ENCODE results near the gene FLT3. TPM values are rescaled to one million over a fixed set of nuclear protein-coding genes. Genes with fewer than 3 reads are reported as not detected.

The FLT3 gene
- polyA plus RNA-seq, 1 of the 3 experiments (the other 2 are of a cell fraction): not detected

DNA sequence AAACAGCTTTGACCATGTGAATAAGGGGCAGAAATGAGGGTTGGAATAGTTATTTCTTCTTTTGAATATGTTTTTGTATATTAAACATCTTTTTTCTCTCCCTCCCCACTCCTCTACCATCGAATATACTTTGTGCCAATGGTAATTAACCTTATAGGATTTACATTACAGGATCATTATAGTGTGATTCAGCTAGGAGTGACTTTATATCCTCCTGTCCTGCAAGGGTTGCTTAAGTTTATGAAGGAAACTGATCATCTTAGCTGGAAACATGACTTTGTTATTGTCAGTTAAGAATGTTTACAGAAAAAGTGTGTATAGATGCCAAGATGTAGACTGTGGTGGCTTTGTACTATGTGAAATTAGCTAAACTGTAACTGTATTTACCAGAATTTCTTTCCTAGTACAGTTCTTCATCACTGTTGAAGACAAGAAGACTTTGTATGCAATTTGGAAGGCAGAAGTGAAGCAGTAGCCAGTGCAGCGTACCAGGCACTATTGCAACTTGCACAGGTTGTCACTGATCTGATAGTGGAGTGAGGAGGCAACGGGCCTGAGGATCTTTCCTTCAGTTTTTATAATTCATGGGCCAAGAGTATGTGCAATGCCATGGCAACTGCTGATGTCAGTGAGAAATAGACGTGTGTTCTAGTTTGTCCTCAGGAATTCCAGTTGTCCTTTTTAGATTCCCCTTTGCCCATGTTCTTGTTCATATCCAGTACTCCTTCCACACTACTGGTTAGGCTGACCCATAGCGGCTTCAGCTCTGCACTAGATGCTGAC, 29.7 kb upstream of the FLT3 start:
- no peak overlapping the region for H3K9ac ChIP-seq
- H3K79me2 ChIP-seq (ENCODE audit: insufficient read depth): no peaks in the 10 kb centered on the region
- no peak overlapping the region for H2AFZ ChIP-seq (ENCODE audit: low read depth)
- no peaks in the 10 kb centered on the region for H4K20me1 ChIP-seq (ENCODE audit: insufficient read depth)
- CTCF ChIA-PET: no interaction called here
- DNase-seq: no peak
- TF ChIP-seq RFX5 (IDR thresholded peaks at IDR 0.05; ENCODE audit: low read length): peak; percentile 71; the same call in 1 of the 2 replicates
- no peak for TF ChIP-seq GABPA (IDR thresholded peaks at IDR 0.05; ENCODE audit: low read depth)
- no peaks in the 10 kb centered on the region for H3K27me3 ChIP-seq (ENCODE audit: insufficient read depth)
- H3K4me2 ChIP-seq: no peak overlapping the region
- H3K4me3 ChIP-seq (ENCODE audit: low read depth in 2 of 2, low read length in 1 of 2): no peak overlapping the region
- peaks cover 4% of the 10 kb centered on the region for H3F3A ChIP-seq (replicated peaks; ENCODE audit: insufficient read depth)
- POLR2A ChIA-PET: no interaction called here
- no peaks in the 10 kb centered on the region for H3K9me2 ChIP-seq
- no peaks in the 10 kb centered on the region for H3K9me3 ChIP-seq
- 27% methylated on average over 5 of the region's 5 CpGs for WGBS (ENCODE audit: low lambda C conversion rate)
- H3K36me3 ChIP-seq (replicated peaks in 1 of 2; ENCODE audit: control insufficient read depth in 1 of 2, insufficient read depth in 2 of 2, low read length in 1 of 2): no peaks in the 10 kb centered on the region
- H3K4me1 ChIP-seq (ENCODE audit: control insufficient read depth in 1 of 2, insufficient read depth in 2 of 2, low read depth in 1 of 2, low read length in 1 of 2): no peaks in the 10 kb centered on the region
- H3K27ac ChIP-seq (ENCODE audit: low read depth in 2 of 2, low read length in 1 of 2): no peak overlapping the region

DNA sequence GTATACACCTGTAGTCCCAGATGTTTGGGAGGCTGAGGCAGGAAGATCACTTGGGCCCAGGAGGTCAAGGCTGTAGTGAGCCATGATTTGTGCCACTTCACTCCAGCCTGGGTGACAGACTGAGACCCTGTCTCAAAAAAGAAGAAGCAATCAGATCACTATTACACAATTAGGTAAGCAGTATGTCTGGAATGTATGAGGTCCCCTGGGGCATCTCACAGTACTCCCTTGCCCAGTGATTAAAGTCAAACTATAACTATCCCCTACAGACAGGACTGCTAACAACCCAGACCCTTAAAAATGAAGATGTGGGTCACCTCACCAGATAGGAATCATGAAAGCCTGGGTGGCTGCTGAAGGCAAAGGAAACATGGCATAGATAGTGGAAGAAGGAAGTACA, 28.6 kb upstream of the FLT3 start:
- Histone ChIP-seq H3F3A (replicated peaks; ENCODE audit: insufficient read depth) (peaks cover 4% of the 10 kb centered on the region), H3K4me1 (ENCODE audit: control insufficient read depth in 1 of 2, insufficient read depth in 2 of 2, low read depth in 1 of 2, low read length in 1 of 2) (no peaks in the 10 kb centered on the region), H3K4me2 (no peak overlapping the region), H3K9me3 (no peaks in the 10 kb centered on the region), H2AFZ (ENCODE audit: low read depth) (no peak overlapping the region), H3K79me2 (ENCODE audit: insufficient read depth) (no peaks in the 10 kb centered on the region), H3K9ac (no peak overlapping the region), H4K20me1 (ENCODE audit: insufficient read depth) (no peaks in the 10 kb centered on the region), H3K4me3 (ENCODE audit: low read depth in 2 of 2, low read length in 1 of 2) (no peak overlapping the region), H3K9me2 (no peaks in the 10 kb centered on the region), H3K27me3 (ENCODE audit: insufficient read depth) (no peaks in the 10 kb centered on the region), H3K36me3 (replicated peaks in 1 of 2; ENCODE audit: control insufficient read depth in 1 of 2, insufficient read depth in 2 of 2, low read length in 1 of 2) (no peaks in the 10 kb centered on the region), H3K27ac (ENCODE audit: low read depth in 2 of 2, low read length in 1 of 2) (no peak overlapping the region)
- CTCF ChIA-PET: no interaction called here
- TF ChIP-seq SIN3A (IDR thresholded peaks at IDR 0.05; ENCODE audit: borderline replicate concordance, low read depth, low read length) (no peak), MAX (IDR thresholded peaks at IDR 0.05; ENCODE audit: low read depth) (no peak), SMC3 (IDR thresholded peaks at IDR 0.05; ENCODE audit: low read depth, low read length) (no peak), EP300 (IDR thresholded peaks at IDR 0.05; ENCODE audit: borderline replicate concordance in 1 of 2, low read depth in 1 of 2, low read length in 1 of 2) (no peak), RFX5 (IDR thresholded peaks at IDR 0.05; ENCODE audit: low read length) (no peak), RCOR1 (IDR thresholded peaks at IDR 0.05; ENCODE audit: low read length) (no peak), GATA2 (CRISPR knock-in tag; IDR thresholded peaks at IDR 0.05) (no peak), FOSL2 (IDR thresholded peaks at IDR 0.05; ENCODE audit: borderline replicate concordance, low read depth) (no peak), YY1 (IDR thresholded peaks at IDR 0.05; ENCODE audit: low read depth) (no peak), MEF2A (IDR thresholded peaks at IDR 0.05; ENCODE audit: borderline replicate concordance, low read depth) (no peak), ELF1 (IDR thresholded peaks at IDR 0.05) (no peak), RXRA (IDR thresholded peaks at IDR 0.05; ENCODE audit: borderline replicate concordance, low read depth) (no peak), NRF1 (IDR thresholded peaks at IDR 0.05; ENCODE audit: low read depth, low read length) (no peak), RAD21 (IDR thresholded peaks at IDR 0.05; ENCODE audit: low read length) (no peak), FOXM1 (IDR thresholded peaks at IDR 0.05; ENCODE audit: low read depth) (no peak)
- TF ChIP-seq, protein P1, sequence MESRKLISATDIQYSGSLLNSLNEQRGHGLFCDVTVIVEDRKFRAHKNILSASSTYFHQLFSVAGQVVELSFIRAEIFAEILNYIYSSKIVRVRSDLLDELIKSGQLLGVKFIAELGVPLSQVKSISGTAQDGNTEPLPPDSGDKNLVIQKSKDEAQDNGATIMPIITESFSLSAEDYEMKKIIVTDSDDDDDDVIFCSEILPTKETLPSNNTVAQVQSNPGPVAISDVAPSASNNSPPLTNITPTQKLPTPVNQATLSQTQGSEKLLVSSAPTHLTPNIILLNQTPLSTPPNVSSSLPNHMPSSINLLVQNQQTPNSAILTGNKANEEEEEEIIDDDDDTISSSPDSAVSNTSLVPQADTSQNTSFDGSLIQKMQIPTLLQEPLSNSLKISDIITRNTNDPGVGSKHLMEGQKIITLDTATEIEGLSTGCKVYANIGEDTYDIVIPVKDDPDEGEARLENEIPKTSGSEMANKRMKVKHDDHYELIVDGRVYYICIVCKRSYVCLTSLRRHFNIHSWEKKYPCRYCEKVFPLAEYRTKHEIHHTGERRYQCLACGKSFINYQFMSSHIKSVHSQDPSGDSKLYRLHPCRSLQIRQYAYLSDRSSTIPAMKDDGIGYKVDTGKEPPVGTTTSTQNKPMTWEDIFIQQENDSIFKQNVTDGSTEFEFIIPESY (IDR thresholded peaks at IDR 0.05; ENCODE audit: borderline replicate concordance, low read depth): no peak
- no peak for DNase-seq
- POLR2A ChIA-PET: no interaction called here
